GM06990 (cell line): ENCODE results near the gene MINPP1.
"Not testable (repeated sequence)": the region's sequence is repeated elsewhere in the genome, so short reads cannot be mapped to it uniquely, and the experiment has no call there.

Experiments
- DNase-seq: peaks from one replicate; pipeline ENCODE4 v3.0.0-alpha.2; 2011; ENCODE audit not compliant: insufficient read length; ENCODE audit errors: extremely low read depth
- H3K27me3 ChIP-seq: replicated peaks from 2 replicates; pipeline ENCODE4 v1.6.0; 2011; ENCODE audit warnings: low read length; ENCODE audit not compliant: control insufficient read depth, insufficient read depth
- H3K36me3 ChIP-seq: 2 replicates; pipeline ENCODE4 v1.5.1; 2011; ENCODE audit warnings: low read length; ENCODE audit not compliant: control insufficient read depth, insufficient read depth
- H3K4me3 ChIP-seq: replicated peaks from 2 replicates; pipeline ENCODE4 v1.5.1; 2011; ENCODE audit warnings: low read depth, mild to moderate bottlenecking, control low read depth, low read length
- CTCF ChIP-seq: IDR thresholded peaks from 2 replicates; pipeline ENCODE4 v1.5.1; 2011; ENCODE audit warnings: low read length, control low read depth, mild to moderate bottlenecking, inconsistent platforms; ENCODE audit not compliant: insufficient read depth, poor library complexity, severe bottlenecking

Gene MINPP1

GRCh38 chr10:87504640-87505365, at the start of gene MINPP1:
Gene MINPP1 (plus strand): TSS chr10:87504893. CDS start chr10:87504916, 23 bp downstream.
- peak; percentile 89 for DNase-seq
- Histone ChIP-seq H3K27me3 (no peaks in the 10 kb centered on the region), H3K4me3 (peak within 1 kb of the TSS; percentile 98), H3K36me3 (no peaks in the 10 kb centered on the region)
- no peak for TF ChIP-seq CTCF

- not testable (repeated sequence) for H3K4me3 ChIP-seq, H3K27me3 ChIP-seq, H3K36me3 ChIP-seq, DNase-seq
Observed at GRCh38 chr10:87456586-87457220, 48.0 kb upstream of the MINPP1 start.

GRCh38 chr10:87461751-87462150, 42.9 kb upstream of the MINPP1 start:
- DNase-seq, H3K27me3 ChIP-seq, H3K36me3 ChIP-seq, H3K4me3 ChIP-seq: not testable (repeated sequence)

GRCh38 chr10:87466849-87467248, 37.8 kb upstream of the MINPP1 start:
- not testable (repeated sequence) for DNase-seq, H3K27me3 ChIP-seq, H3K36me3 ChIP-seq, H3K4me3 ChIP-seq

GRCh38 chr10:87488733-87489132, 16.0 kb upstream of the MINPP1 start:
- H3K4me3 ChIP-seq, DNase-seq, H3K36me3 ChIP-seq, H3K27me3 ChIP-seq: not testable (repeated sequence)

- not testable (repeated sequence) for DNase-seq, H3K36me3 ChIP-seq, H3K4me3 ChIP-seq, H3K27me3 ChIP-seq
Observed at GRCh38 chr10:87490285-87490684, 14.4 kb upstream of the MINPP1 start.

GRCh38 chr10:87492450-87492849, 12.2 kb upstream of the MINPP1 start:
- H3K27me3 ChIP-seq, DNase-seq, H3K4me3 ChIP-seq, H3K36me3 ChIP-seq: not testable (repeated sequence)

- H3K4me3 ChIP-seq, DNase-seq, H3K36me3 ChIP-seq, H3K27me3 ChIP-seq: not testable (repeated sequence)
Observed at GRCh38 chr10:87495446-87495845, 9.2 kb upstream of the MINPP1 start.

GRCh38 chr10:87497386-87497785, 7.3 kb upstream of the MINPP1 start:
- H3K4me3 ChIP-seq, DNase-seq, H3K36me3 ChIP-seq, H3K27me3 ChIP-seq: not testable (repeated sequence)

GRCh38 chr10:87498106-87498789, 6.4 kb upstream of the MINPP1 start:
- not testable (repeated sequence) for H3K27me3 ChIP-seq, H3K4me3 ChIP-seq, H3K36me3 ChIP-seq, DNase-seq
